Spleen (tissue), 3 donors: ENCODE results near the gene SRPK2.
"Not testable (repeated sequence)": the region's sequence is repeated elsewhere in the genome, so short reads cannot be mapped to it uniquely, and the experiment has no call there.

Experiments used
- POLR2A ChIP-seq, 3 donors: fragments of 450-650 bp; IDR thresholded peaks; one replicate each; pipeline ENCODE4 v1.5.1; 2017; ENCODE audit warnings: antibody characterized with exemption in 3 of 3, mild to moderate bottlenecking in 1 of 3
- POLR2AphosphoS5 ChIP-seq, 3 donors: sonication (generic); formaldehyde crosslinking; IDR thresholded peaks; one replicate each; pipeline ENCODE4 v1.5.1; 2017; ENCODE audit warnings: antibody characterized with exemption in 3 of 3

GRCh38 chr7:105332661-105333060 lies 56.1 kb downstream of the SRPK2 start:
- TF ChIP-seq POLR2A, POLR2AphosphoS5 (IDR thresholded peaks at IDR 0.05): not testable (repeated sequence)
